Measurements from ENCODE around the gene TMEM125.

- TF ChIP-seq CTCF (IDR thresholded peaks at IDR 0.05) = no peak
- TF ChIP-seq EP300 (IDR thresholded peaks at IDR 0.05) = no peak
- TF ChIP-seq POLR2A (IDR thresholded peaks at IDR 0.05) = no peak
Observed at GRCh38 chr1:43253173-43253572, 16.6 kb upstream of the TMEM125 start.
